GM12878 (cell line): ENCODE measurements around the gene CTDP1.
"Not testable (repeated sequence)": the region's sequence is repeated elsewhere in the genome, so short reads cannot be mapped to it uniquely, and the experiment has no call there.

ENCODE experiments used
- CREM ChIP-seq: IDR thresholded peaks from 2 replicates; pipeline ENCODE4 v1.6.1; 2014; ENCODE audit warnings: antibody characterized with exemption, low read depth
- CTCF ChIP-seq, 3 experiments: IDR thresholded peaks in 2 of 3; conservative IDR thresholded peaks in 1 of 3; 2 replicates each; pipeline ENCODE4 v1.5.1; 2011; ENCODE audit warnings: low read depth in 3 of 3, low read length in 3 of 3, mild to moderate bottlenecking in 3 of 3, control low read depth in 2 of 3, moderate library complexity in 2 of 3, inconsistent platforms in 1 of 3, mixed read lengths in 1 of 3; ENCODE audit not compliant: control insufficient read depth in 2 of 3, insufficient read depth in 1 of 3; ENCODE audit errors: extremely low read depth in 1 of 3
- EED ChIP-seq: sonication (generic); IDR thresholded peaks from 2 replicates; pipeline ENCODE4 v1.6.1; 2016; ENCODE audit warnings: antibody characterized with exemption, low read depth
- EP300 ChIP-seq, 2 experiments: fragments of 150-350 bp in 1 of 2; IDR thresholded peaks; 2 replicates each; pipeline ENCODE4 v1.6.1; 2011 to 2012; ENCODE audit warnings: low read depth in 2 of 2, low read length in 2 of 2, borderline replicate concordance in 1 of 2, improper control_type of control experiment in 1 of 2, inconsistent platforms in 1 of 2; ENCODE audit not compliant: control insufficient read depth in 1 of 2
- EZH2 ChIP-seq: IDR thresholded peaks from 2 replicates; pipeline ENCODE4 v1.6.1; 2012; ENCODE audit warnings: low read depth, mild to moderate bottlenecking, control low read depth, inconsistent platforms, low read length, borderline replicate concordance; ENCODE audit not compliant: control insufficient read depth
- FOXM1 ChIP-seq: IDR thresholded peaks from 2 replicates; pipeline ENCODE4 v1.6.1; 2012; ENCODE audit warnings: low read depth, mild to moderate bottlenecking, inconsistent platforms, low read length, moderate library complexity
- NR2C2 ChIP-seq: IDR thresholded peaks from 2 replicates; pipeline ENCODE4 v1.6.1; 2011; ENCODE audit warnings: borderline replicate concordance, low read depth; ENCODE audit not compliant: control insufficient read depth, insufficient read length
- POLR2A ChIP-seq: IDR thresholded peaks from 2 replicates; pipeline ENCODE4 v1.6.1; 2011; ENCODE audit warnings: low read depth, mild to moderate bottlenecking, low read length
- SREBF2 ChIP-seq: IDR thresholded peaks from 2 replicates; pipeline ENCODE4 v1.6.1; 2012; ENCODE audit warnings: mild to moderate bottlenecking, low read length
- TAF1 ChIP-seq: IDR thresholded peaks from 2 replicates; pipeline ENCODE4 v1.6.1; 2011; ENCODE audit warnings: mild to moderate bottlenecking, low read depth, low read length, borderline replicate concordance
- ZNF687 ChIP-seq: fragments of 450-650 bp; IDR thresholded peaks from 2 replicates; pipeline ENCODE4 v1.6.1; 2017; ENCODE audit warnings: mild to moderate bottlenecking, moderate library complexity
- TF ChIP-seq, protein P1 (sequence below): IDR thresholded peaks from 2 replicates; pipeline ENCODE4 v1.6.1; 2011; ENCODE audit warnings: low read depth, mild to moderate bottlenecking, low read length, moderate library complexity, borderline replicate concordance; ENCODE audit errors: extremely low read depth

GRCh38 chr18:79740047-79740446, 60.4 kb downstream of the CTDP1 start:
- TF ChIP-seq NR2C2; EZH2; CREM; SREBF2; EED; EP300 (IDR thresholded peaks at IDR 0.05; ENCODE audit: borderline replicate concordance in 1 of 2, control insufficient read depth in 1 of 2, low read depth in 2 of 2, low read length in 2 of 2); ZNF687; CTCF (IDR thresholded peaks at IDR 0.05 in 2 of 3, conservative IDR thresholded peaks at IDR 0.05 in 1 of 3; ENCODE audit: control insufficient read depth in 2 of 3, extremely low read depth in 1 of 3, insufficient read depth in 1 of 3, low read depth in 3 of 3, low read length in 3 of 3); POLR2A; TAF1; FOXM1: not testable (repeated sequence)
- TF ChIP-seq, protein P1, sequence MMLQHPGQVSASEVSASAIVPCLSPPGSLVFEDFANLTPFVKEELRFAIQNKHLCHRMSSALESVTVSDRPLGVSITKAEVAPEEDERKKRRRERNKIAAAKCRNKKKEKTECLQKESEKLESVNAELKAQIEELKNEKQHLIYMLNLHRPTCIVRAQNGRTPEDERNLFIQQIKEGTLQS = not testable (repeated sequence)
